HG03457 (cell line): Measurements from ENCODE around the gene VSTM4.

Experiments
- ATAC-seq: cut with Tn5 transposase; IDR thresholded peaks from one replicate; pipeline ENCODE4 v1.9.1; 2021; ENCODE audit warnings: moderate number of reproducible peaks; ENCODE audit not compliant: unreplicated experiment

Gene VSTM4

GRCh38 chr10:49094646-49095045 is 20.7 kb downstream of the VSTM4 start:
- ATAC-seq, result no peak

GRCh38 chr10:49093922-49094321 is 21.4 kb downstream of the VSTM4 start:
- ATAC-seq, result no peak

GRCh38 chr10:49092477-49092876 is 22.8 kb downstream of the VSTM4 start:
- no peak for ATAC-seq

GRCh38 chr10:49091450-49092210 is 23.7 kb downstream of the VSTM4 start:
- ATAC-seq, result no peak

GRCh38 chr10:49090696-49091380 is 24.5 kb downstream of the VSTM4 start:
- no peak for ATAC-seq

DNA sequence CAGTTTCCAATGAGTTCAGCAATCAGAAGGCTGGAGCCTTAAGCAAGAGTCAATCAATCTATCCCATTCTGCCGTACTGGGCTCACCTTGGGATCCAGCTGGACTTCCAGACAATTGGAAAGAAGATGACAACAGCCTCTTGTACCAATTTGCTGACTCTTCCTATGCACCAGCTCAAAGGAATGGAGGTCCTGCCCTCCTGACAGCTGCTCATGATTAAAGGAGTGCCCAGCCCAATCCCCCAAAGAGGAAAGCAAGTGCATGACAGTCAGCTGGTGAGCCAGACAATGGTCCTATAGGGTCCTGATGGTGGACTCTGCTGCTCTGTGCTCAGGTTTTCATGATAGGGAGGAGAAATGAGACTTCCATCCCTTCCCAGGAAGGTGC is 25.1 kb downstream of the VSTM4 start:
- ATAC-seq, result no peak

- no peak for ATAC-seq
Observed at GRCh38 chr10:49089557-49090188, 25.6 kb downstream of the VSTM4 start.

DNA sequence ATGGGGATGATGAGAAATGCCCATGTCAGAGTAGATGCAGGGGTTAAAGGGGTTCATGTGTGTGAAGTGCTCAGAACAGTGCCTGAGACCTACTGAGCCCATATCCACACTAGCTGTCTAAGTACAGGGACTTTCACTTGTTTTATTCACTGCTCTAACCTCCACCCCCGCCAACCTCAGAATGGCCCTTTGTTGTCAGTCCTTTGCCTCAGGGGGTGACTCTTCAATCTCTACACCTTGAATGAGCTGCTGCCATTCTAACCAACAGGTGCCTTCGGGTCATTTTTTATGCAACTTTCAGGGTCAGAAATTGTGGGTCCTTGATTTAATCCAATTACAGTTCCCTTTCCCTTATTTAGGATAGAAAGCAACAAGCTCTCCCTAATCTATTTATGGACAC is 26.2 kb downstream of the VSTM4 start:
- no peak for ATAC-seq

- ATAC-seq, result no peak
Observed at GRCh38 chr10:49086889-49087288, 28.4 kb downstream of the VSTM4 start.

DNA sequence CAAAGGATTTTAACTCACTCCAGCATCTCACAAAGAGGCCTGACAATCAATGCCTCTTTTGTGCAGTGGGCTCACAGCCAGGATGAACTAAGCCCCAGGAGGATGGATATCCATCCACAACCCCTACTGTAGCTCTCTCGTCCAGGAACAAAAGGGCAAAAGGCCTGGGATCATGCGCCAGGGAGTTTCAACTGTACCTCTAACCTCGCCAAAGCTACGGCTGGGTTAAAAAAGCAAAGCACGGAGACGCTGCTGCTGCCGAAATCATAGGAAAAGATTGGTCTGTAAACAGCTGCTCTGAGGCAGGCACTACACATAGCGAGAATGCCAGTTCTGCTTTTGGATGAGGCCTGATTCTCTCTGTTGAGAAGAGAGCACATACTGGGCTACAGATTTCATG is 32.1 kb downstream of the VSTM4 start:
- no peak for ATAC-seq

DNA sequence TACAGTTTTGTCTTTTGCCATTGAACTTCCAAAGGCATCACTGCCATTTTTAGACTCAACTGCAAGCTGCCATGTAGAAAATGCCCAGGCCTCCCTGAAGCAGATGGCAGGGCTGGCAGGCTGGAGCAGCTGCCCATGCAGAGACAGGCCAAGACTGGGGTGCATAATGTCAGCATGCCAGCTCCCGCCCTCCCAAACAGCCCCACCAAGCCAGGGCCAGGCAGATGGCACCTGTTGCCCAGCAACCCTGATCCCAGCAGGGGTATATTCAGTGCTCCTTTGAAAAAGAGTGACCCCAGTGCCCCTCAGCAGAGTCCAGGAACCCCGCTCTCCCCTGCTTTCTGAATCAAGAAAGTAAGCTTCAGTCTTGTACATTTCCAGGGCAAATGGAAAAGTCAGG is 32.6 kb downstream of the VSTM4 start:
- ATAC-seq, result no peak

DNA sequence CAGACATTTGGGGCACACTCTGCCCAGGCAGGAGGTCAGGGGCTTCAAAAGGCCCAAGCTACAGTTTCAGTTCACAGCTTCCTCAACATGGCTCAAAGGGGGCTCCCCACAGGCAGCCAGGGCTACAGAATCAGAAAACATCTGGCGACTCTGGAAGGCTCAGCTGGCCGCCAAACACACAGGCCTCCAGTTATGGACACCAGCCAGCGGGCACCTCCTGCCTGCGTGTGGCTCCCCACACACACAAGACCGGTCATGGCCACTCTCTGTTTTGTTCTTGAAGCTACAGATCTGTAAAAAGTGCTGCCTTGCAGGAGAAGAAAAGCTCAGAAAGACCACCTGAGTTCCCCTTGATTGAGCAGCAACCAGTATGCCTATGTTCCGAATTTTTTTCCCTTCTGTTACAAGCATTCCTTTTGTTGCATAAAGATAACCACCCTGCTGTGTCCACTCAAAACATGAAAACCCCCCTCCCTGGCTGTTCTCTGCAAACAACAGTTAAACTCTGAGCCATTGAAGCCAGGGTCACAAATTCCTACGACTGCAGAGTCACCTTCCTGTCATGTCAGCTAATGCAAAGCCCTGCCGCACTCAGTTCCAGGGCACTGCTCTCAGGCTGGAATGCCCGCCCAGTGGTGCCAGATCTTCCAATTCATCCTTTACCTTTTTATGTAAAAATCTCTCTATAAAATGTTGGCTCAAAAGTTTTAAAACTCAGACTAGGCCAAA is 33.6 kb downstream of the VSTM4 start:
- no peak for ATAC-seq

DNA sequence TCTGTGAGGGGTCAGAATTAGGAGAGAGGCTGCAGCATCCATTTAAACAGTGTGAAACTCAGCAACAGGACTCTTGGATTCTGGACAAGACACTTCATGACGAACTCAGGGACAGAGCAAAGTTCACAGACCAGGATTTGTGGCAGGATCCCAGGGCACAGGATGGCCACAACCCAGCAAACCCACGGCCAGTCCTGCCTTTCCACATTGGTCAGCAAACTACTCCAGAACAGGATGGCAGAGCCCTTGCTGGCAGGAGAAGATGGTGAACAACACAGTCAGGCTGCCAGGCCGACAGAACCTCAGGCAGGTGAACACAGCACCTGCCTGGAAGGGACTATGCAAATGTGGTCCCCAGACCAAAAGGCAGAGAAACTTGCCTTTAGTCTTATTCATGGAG is 34.4 kb downstream of the VSTM4 start:
- ATAC-seq, result no peak

DNA sequence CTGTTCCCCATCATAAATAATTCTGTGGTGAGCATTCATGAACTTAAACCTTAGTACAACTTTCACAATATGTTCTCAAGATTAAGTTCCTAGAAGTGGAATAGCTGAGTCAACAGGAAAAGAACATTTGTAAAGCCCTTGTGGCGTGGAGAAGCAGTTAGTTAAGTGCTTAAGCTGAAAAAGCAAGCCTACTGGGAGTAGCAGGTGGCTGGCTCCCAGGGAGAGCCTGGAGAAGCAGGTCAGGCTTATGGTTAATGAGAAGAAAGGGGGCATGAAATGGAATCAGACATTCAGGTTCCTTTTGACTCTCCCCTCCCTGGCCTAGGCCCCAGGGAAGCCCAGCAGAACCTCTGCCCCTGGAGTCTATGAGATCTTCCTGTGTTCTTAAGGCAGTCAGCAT is 35.3 kb downstream of the VSTM4 start:
- no peak for ATAC-seq

GRCh38 chr10:49079499-49079898 is 35.8 kb downstream of the VSTM4 start:
- no peak for ATAC-seq

DNA sequence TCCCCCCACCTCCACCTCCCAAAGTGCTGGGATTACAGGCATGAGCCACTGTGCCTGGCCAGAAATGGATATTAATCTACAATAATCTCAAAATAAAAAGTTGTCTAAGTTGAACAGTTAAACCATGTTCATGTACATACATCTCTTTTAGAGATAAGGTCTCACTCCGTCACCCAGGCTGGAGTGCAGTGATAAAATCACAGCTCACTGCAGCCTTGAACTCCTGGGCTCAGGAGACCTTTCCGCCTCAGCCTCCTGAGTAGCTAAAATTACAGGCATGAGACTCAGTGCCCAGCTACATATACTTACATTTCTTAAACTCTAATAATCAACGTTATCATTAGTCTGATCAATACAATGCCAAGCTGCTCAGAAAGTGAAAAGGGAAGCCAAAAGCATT is 36.2 kb downstream of the VSTM4 start:
- no peak for ATAC-seq

DNA sequence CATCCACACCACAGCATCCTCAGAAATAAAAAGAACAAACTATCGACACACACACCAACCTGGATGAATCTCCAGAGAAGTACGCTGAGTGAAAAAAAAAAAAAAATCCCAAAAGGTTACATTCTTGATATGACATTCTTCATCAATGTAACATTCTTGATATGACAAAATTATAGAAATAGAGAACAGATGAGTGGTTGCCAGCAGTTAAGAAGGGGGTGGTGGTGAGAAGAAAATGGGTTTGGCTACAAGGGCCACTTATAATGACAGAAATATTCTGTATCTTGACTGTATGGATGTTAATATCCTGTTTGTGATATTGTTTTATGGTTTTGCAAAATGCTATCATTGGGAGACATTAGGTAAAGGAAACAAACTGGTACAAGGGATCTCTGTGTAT is 36.9 kb downstream of the VSTM4 start:
- no peak for ATAC-seq

GRCh38 chr10:49076741-49077521 is 38.4 kb downstream of the VSTM4 start:
- no peak for ATAC-seq

DNA sequence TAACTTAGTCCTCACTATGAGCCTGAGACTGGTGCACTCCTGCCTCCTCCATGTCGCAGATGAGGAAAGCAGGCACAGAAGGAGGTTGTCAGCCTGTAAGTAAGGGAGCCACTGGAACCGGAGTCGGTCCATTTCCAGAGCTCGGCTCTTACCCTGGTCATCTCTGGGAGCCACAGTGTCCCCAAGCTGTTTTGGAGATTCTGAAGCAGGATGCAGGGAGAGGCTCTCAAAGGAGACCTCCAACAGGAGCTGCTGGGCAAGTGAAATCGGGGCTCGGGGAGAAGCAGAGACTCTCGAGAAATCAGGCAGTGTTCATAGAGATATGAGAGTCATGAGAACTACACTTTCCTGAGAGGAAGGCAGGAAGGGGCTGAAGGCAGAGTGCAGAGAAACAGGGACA is 39.0 kb downstream of the VSTM4 start:
- no peak for ATAC-seq

GRCh38 chr10:49075743-49076142 is 39.6 kb downstream of the VSTM4 start:
- no peak for ATAC-seq
